PC-3 (cell line): ENCODE results near the gene SYT15.
"Not testable (repeated sequence)": the region's sequence is repeated elsewhere in the genome, so short reads cannot be mapped to it uniquely, and the experiment has no call there.

Source experiments
- EZH2 ChIP-seq: fragments of 300-600 bp; sonication (generic); IDR thresholded peaks from one replicate; pipeline ENCODE4 v1.6.1; 2017; ENCODE audit warnings: antibody characterized with exemption, mild to moderate bottlenecking, low read length; ENCODE audit not compliant: unreplicated experiment
- EZH2phosphoT487 ChIP-seq: fragments of 300-600 bp; sonication (generic); IDR thresholded peaks from 2 replicates; pipeline ENCODE4 v1.6.1; 2018; ENCODE audit warnings: mild to moderate bottlenecking, antibody characterized with exemption, low read length, borderline replicate concordance
- TF ChIP-seq, protein P1 (sequence below): fragments of 300-600 bp; sonication (generic); conservative IDR thresholded peaks from 2 replicates; pipeline ENCODE4 v1.5.1; 2017; ENCODE audit warnings: antibody characterized with exemption, low read depth, mild to moderate bottlenecking, low read length

DNA sequence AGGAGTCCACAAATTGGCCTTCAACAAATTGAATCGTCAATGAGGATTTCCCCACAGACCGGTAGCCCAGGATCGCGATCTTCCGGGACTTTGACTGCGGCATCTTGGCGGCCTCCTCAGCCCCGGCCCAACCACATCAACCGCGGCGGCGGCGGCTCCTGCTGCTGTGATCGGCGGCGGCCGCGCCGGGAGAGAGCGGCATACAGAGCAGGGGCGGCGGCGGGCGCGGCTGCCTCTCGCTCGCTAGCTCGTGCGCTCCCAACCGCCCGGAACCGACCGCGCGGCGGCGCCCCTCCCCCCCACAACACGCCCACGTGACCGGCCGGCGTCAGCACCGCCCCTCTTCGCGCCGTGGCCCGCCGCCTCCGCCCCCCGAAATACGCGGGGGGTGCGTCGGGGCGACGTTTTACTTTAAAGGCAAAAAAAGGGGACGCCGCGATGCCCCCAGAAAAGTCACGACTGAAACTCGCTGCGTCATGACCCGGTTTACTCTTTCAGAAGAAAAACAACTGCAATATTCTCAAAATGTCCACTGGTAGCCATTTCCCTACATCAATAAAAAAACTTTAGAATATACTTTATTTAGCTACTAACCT is 56.5 kb downstream of the SYT15 start:
- TF ChIP-seq, protein P1, sequence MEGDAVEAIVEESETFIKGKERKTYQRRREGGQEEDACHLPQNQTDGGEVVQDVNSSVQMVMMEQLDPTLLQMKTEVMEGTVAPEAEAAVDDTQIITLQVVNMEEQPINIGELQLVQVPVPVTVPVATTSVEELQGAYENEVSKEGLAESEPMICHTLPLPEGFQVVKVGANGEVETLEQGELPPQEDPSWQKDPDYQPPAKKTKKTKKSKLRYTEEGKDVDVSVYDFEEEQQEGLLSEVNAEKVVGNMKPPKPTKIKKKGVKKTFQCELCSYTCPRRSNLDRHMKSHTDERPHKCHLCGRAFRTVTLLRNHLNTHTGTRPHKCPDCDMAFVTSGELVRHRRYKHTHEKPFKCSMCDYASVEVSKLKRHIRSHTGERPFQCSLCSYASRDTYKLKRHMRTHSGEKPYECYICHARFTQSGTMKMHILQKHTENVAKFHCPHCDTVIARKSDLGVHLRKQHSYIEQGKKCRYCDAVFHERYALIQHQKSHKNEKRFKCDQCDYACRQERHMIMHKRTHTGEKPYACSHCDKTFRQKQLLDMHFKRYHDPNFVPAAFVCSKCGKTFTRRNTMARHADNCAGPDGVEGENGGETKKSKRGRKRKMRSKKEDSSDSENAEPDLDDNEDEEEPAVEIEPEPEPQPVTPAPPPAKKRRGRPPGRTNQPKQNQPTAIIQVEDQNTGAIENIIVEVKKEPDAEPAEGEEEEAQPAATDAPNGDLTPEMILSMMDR, result not testable (repeated sequence)
- TF ChIP-seq EZH2, EZH2phosphoT487: not testable (repeated sequence)
